Fibroblast of lung (primary cell): ENCODE data around the gene TCERG1L. TPM values are rescaled to one million over a fixed set of nuclear protein-coding genes. Genes with fewer than 3 reads are reported as not detected.

Source experiments
- DNase-seq, 2 donors: peaks; one replicate each; pipeline versions ENCODE4 v3.0.0 to v3.0.0-alpha.2; 2010; ENCODE audit warnings: low read depth in 2 of 2
- H2AFZ ChIP-seq: 2 replicates; pipeline ENCODE4 v1.5.1; 2012; ENCODE audit warnings: low read length, control low read depth, inconsistent platforms
- H3K27ac ChIP-seq: 2 replicates; pipeline ENCODE4 v1.5.1; 2011; ENCODE audit warnings: low read length, control low read depth; ENCODE audit not compliant: insufficient read depth
- H3K27me3 ChIP-seq: 2 replicates; pipeline ENCODE4 v1.5.1; 2011; ENCODE audit warnings: mild to moderate bottlenecking, low read length; ENCODE audit not compliant: control insufficient read depth, insufficient read depth
- H3K36me3 ChIP-seq: 2 replicates; pipeline ENCODE4 v1.5.1; 2011; ENCODE audit warnings: low read length; ENCODE audit not compliant: control insufficient read depth, insufficient read depth
- H3K4me1 ChIP-seq: 2 replicates; pipeline ENCODE4 v1.5.1; 2011; ENCODE audit warnings: low read length; ENCODE audit not compliant: control insufficient read depth, insufficient read depth; ENCODE audit errors: extremely low read depth
- H3K4me2 ChIP-seq: 2 replicates; pipeline ENCODE4 v1.5.1; 2011; ENCODE audit warnings: low read length, control low read depth; ENCODE audit not compliant: insufficient read depth; ENCODE audit errors: extremely low read depth
- H3K4me3 ChIP-seq, 4 experiments: fragments of 200-600 bp in 1 of 4; sonication (generic) in 1 of 4; replicated peaks in 1 of 4; 2 replicates each; pipeline ENCODE4 v1.5.1; 2011 to 2016; ENCODE audit warnings: low read length in 4 of 4, low read depth in 3 of 4, mild to moderate bottlenecking in 3 of 4, control low read depth in 2 of 4, inconsistent platforms in 1 of 4, mixed read lengths in 1 of 4; ENCODE audit not compliant: insufficient read depth in 1 of 4; ENCODE audit errors: control extremely low read depth in 1 of 4
- H3K79me2 ChIP-seq: 2 replicates; pipeline ENCODE4 v1.5.1; 2012; ENCODE audit warnings: mild to moderate bottlenecking, low read length, inconsistent platforms; ENCODE audit not compliant: control insufficient read depth, insufficient read depth
- H3K9ac ChIP-seq: 2 replicates; pipeline ENCODE4 v1.5.1; 2011; ENCODE audit warnings: mild to moderate bottlenecking, low read length, control low read depth; ENCODE audit not compliant: insufficient read depth
- H3K9me3 ChIP-seq: 2 replicates; pipeline ENCODE4 v1.5.1; 2012; ENCODE audit warnings: low read depth, low read length; ENCODE audit not compliant: control insufficient read depth, insufficient read depth
- H4K20me1 ChIP-seq: 2 replicates; pipeline ENCODE4 v1.5.1; 2011; ENCODE audit warnings: low read length; ENCODE audit not compliant: control insufficient read depth, insufficient read depth; ENCODE audit errors: extremely low read depth
- EZH2 ChIP-seq: IDR thresholded peaks from 2 replicates; pipeline ENCODE4 v1.5.1; 2012; ENCODE audit warnings: low read length, control low read depth, mild to moderate bottlenecking; ENCODE audit errors: missing control alignments
- polyA plus RNA-seq, 2 donors: library from polyadenylated mRNA; depleted of rRNA in 1 of 2; stranded (reverse) in 1 of 2; unstranded in 1 of 2; fragments of >200 nt; gene quantifications; 2 replicates each; pipeline ENCODE4 v1.2.1, GENCODE V29; 2011 to 2012; ENCODE audit warnings: missing spikeins in 1 of 2
- total RNA-seq: library from RNA; depleted of rRNA; stranded (reverse); fragments of >200 nt; gene quantifications from 2 replicates; pipeline ENCODE4 v1.2.1, GENCODE V29; 2014
- TF ChIP-seq, protein P1 (sequence below), 2 donors: IDR thresholded peaks in 1 of 2; conservative IDR thresholded peaks in 1 of 2; 1 replicate in 1 of 2; 2 replicates in 1 of 2; pipeline ENCODE4 v1.5.1; 2011 to 2012; ENCODE audit warnings: low read length in 2 of 2, control low read depth in 1 of 2, inconsistent platforms in 1 of 2, low read depth in 1 of 2, mild to moderate bottlenecking in 1 of 2

Gene TCERG1L
- total and polyA plus RNA-seq, 2 donors (not counting 1 experiment from before 2014, with no cell fraction given), result 0.02 TPM; not detected in 1

- no peak overlapping the region for H3K4me3 ChIP-seq
- TF ChIP-seq EZH2, result no peak
- TF ChIP-seq, protein P1, sequence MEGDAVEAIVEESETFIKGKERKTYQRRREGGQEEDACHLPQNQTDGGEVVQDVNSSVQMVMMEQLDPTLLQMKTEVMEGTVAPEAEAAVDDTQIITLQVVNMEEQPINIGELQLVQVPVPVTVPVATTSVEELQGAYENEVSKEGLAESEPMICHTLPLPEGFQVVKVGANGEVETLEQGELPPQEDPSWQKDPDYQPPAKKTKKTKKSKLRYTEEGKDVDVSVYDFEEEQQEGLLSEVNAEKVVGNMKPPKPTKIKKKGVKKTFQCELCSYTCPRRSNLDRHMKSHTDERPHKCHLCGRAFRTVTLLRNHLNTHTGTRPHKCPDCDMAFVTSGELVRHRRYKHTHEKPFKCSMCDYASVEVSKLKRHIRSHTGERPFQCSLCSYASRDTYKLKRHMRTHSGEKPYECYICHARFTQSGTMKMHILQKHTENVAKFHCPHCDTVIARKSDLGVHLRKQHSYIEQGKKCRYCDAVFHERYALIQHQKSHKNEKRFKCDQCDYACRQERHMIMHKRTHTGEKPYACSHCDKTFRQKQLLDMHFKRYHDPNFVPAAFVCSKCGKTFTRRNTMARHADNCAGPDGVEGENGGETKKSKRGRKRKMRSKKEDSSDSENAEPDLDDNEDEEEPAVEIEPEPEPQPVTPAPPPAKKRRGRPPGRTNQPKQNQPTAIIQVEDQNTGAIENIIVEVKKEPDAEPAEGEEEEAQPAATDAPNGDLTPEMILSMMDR (conservative IDR thresholded peaks at IDR 0.05 in 1 of 2, IDR thresholded peaks at IDR 0.05 in 1 of 2; ENCODE audit: low read depth in 1 of 2, low read length in 2 of 2), result no peak
- H3K9ac ChIP-seq, result no peak overlapping the region
- H3K27ac ChIP-seq, result no peak overlapping the region
- H3K79me2 ChIP-seq, result no peaks in the 10 kb centered on the region
- DNase-seq, result no peak
- no peaks in the 10 kb centered on the region for H3K27me3 ChIP-seq
- no peaks in the 10 kb centered on the region for H4K20me1 ChIP-seq
- H3K36me3 ChIP-seq, result no peaks in the 10 kb centered on the region
- no peak overlapping the region for H2AFZ ChIP-seq
- no peaks in the 10 kb centered on the region for H3K9me3 ChIP-seq
- H3K4me2 ChIP-seq, result no peak overlapping the region
- H3K4me1 ChIP-seq, result no peaks in the 10 kb centered on the region
Measured at GRCh38 chr10:131344747-131345146, 33.2 kb upstream of the TCERG1L start.

GRCh38 chr10:131337741-131338140 is 26.2 kb upstream of the TCERG1L start:
- Histone ChIP-seq H3K27me3 (no peaks in the 10 kb centered on the region), H3K36me3 (no peaks in the 10 kb centered on the region), H3K27ac (no peak overlapping the region), H2AFZ (no peak overlapping the region), H3K4me1 (no peaks in the 10 kb centered on the region), H4K20me1 (no peaks in the 10 kb centered on the region), H3K9me3 (no peaks in the 10 kb centered on the region), H3K4me2 (no peak overlapping the region), H3K79me2 (no peaks in the 10 kb centered on the region), H3K9ac (no peak overlapping the region), H3K4me3 (no peak overlapping the region)
- TF ChIP-seq, protein P1 (conservative IDR thresholded peaks at IDR 0.05 in 1 of 2, IDR thresholded peaks at IDR 0.05 in 1 of 2; ENCODE audit: low read depth in 1 of 2, low read length in 2 of 2), result no peak
- TF ChIP-seq EZH2, result no peak
- DNase-seq, result no peak

DNA sequence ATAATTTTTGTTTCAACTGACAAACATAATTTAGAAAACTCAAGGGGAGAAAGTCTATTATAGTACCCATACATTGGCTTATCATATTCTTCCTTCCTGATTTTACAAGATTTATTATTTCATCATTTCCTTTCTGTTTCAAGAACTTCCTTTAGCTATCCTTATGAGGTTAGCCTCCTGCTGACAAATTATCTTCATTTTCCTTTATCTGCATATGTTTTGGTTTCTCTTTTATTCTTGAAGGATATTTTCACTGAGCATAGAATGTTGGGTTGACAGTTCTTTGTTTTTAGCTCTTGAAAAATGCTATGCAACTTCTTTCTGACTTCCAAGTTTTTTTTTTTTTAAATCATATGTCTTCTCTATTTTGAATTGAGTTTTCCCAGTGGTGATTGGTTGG is 21.3 kb upstream of the TCERG1L start:
- Histone ChIP-seq H3K79me2 (no peaks in the 10 kb centered on the region), H3K27me3 (no peaks in the 10 kb centered on the region), H3K27ac (no peak overlapping the region), H3K4me2 (no peak overlapping the region), H3K9ac (no peak overlapping the region), H3K4me1 (no peaks in the 10 kb centered on the region), H2AFZ (no peak overlapping the region), H3K9me3 (no peaks in the 10 kb centered on the region), H3K4me3 (no peak overlapping the region), H3K36me3 (no peaks in the 10 kb centered on the region), H4K20me1 (no peaks in the 10 kb centered on the region)
- no peak for DNase-seq
- TF ChIP-seq EZH2, result no peak
- TF ChIP-seq, protein P1 (conservative IDR thresholded peaks at IDR 0.05 in 1 of 2, IDR thresholded peaks at IDR 0.05 in 1 of 2; ENCODE audit: low read depth in 1 of 2, low read length in 2 of 2), result no peak
